BJ (cell line): ENCODE measurements around the gene SIRPG. TPM values are rescaled to one million over a fixed set of nuclear protein-coding genes. Genes with fewer than 3 reads are reported as not detected.

Experiments used
- CTCF ChIA-PET: fragments of 350-600 bp; formaldehyde crosslinking; extraction: SDS; loops from one replicate; lab custom pipeline; 2021; ENCODE audit warnings: antibody characterized with exemption, inconsistent platforms; lab: Yijun Ruan, JAX
- POLR2A ChIA-PET: fragments of 300-600 bp; sonication (Branson Sonifier 250); formaldehyde crosslinking; extraction: SDS; loops from one replicate; lab custom pipeline; 2021; ENCODE audit warnings: antibody characterized with exemption; lab: Charles Lee
- DNase-seq: peaks from one replicate; pipeline ENCODE4 v3.0.0-alpha.2; 2011; ENCODE audit warnings: low read depth
- H3K27me3 ChIP-seq: 2 replicates; pipeline ENCODE4 v1.6.0; 2011; ENCODE audit warnings: low read length; ENCODE audit not compliant: control insufficient read depth, insufficient read depth
- H3K36me3 ChIP-seq: 2 replicates; pipeline ENCODE4 v1.5.1; 2011; ENCODE audit warnings: low read length; ENCODE audit not compliant: control insufficient read depth, insufficient read depth
- H3K4me3 ChIP-seq: 2 replicates; pipeline ENCODE4 v1.5.1; 2011; ENCODE audit warnings: low read depth, mild to moderate bottlenecking, control low read depth, low read length
- polyA plus RNA-seq: library from polyadenylated mRNA; depleted of rRNA; stranded (reverse); fragments of >200 nt; gene quantifications from 2 replicates; pipeline ENCODE4 v1.2.3, GENCODE V29; 2011
- TF ChIP-seq, protein P1 (sequence below): IDR thresholded peaks from 2 replicates; pipeline ENCODE4 v1.5.1; 2011; ENCODE audit warnings: low read depth, mild to moderate bottlenecking, control low read depth, inconsistent platforms, low read length, moderate library complexity; ENCODE audit not compliant: insufficient read depth

The SIRPG gene
- polyA plus RNA-seq, 1 experiment, result not detected

- POLR2A ChIA-PET, result no interaction called here
- DNase-seq, result no peak
- Histone ChIP-seq H3K36me3 (no peaks in the 10 kb centered on the region), H3K27me3 (no peaks in the 10 kb centered on the region; the same call in 1 of the 2 replicates), H3K4me3 (no peak overlapping the region)
- TF ChIP-seq, protein P1, sequence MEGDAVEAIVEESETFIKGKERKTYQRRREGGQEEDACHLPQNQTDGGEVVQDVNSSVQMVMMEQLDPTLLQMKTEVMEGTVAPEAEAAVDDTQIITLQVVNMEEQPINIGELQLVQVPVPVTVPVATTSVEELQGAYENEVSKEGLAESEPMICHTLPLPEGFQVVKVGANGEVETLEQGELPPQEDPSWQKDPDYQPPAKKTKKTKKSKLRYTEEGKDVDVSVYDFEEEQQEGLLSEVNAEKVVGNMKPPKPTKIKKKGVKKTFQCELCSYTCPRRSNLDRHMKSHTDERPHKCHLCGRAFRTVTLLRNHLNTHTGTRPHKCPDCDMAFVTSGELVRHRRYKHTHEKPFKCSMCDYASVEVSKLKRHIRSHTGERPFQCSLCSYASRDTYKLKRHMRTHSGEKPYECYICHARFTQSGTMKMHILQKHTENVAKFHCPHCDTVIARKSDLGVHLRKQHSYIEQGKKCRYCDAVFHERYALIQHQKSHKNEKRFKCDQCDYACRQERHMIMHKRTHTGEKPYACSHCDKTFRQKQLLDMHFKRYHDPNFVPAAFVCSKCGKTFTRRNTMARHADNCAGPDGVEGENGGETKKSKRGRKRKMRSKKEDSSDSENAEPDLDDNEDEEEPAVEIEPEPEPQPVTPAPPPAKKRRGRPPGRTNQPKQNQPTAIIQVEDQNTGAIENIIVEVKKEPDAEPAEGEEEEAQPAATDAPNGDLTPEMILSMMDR, result no peak
- CTCF ChIA-PET, result no interaction called here
These were observed 7.8 kb upstream of the SIRPG start for GRCh38 chr20:1665345-1665744.

DNA sequence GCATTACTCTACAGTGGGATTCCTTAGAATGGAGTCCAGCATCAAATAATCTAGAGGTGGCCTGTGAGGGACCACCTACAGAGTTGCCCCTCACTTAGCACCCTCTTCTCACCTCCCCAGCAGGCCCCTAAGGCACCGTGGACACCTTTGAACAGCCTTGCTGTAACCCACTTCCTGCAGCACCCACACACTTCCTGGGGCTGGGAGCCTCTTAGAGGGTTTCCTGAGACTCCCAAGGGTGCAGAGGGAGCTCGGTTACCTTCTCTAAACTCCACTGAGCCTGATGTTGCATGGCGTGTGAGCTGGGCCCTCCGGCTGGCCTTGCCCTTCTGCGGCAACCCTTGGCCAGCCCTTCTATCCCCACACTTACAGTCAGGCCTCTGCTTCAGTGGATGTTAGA, 7.3 kb upstream of the SIRPG start:
- CTCF ChIA-PET, result no interaction called here
- DNase-seq, result no peak

GRCh38 chr20:1663917-1664316, 6.3 kb upstream of the SIRPG start:
- Histone ChIP-seq H3K27me3 (no peaks in the 10 kb centered on the region; the same call in 1 of the 2 replicates), H3K36me3 (no peaks in the 10 kb centered on the region), H3K4me3 (no peak overlapping the region)
- DNase-seq, result no peak
- ChIA-PET POLR2A (no interaction called here), CTCF (no interaction called here)
- TF ChIP-seq, protein P1, result no peak

More for the DNA sequence above, 7.3 kb upstream of the SIRPG start:
- POLR2A ChIA-PET, result no interaction called here
- TF ChIP-seq, protein P1, result no peak
- Histone ChIP-seq H3K27me3 (no peaks in the 10 kb centered on the region; the same call in 1 of the 2 replicates), H3K4me3 (no peak overlapping the region), H3K36me3 (no peaks in the 10 kb centered on the region)

DNA sequence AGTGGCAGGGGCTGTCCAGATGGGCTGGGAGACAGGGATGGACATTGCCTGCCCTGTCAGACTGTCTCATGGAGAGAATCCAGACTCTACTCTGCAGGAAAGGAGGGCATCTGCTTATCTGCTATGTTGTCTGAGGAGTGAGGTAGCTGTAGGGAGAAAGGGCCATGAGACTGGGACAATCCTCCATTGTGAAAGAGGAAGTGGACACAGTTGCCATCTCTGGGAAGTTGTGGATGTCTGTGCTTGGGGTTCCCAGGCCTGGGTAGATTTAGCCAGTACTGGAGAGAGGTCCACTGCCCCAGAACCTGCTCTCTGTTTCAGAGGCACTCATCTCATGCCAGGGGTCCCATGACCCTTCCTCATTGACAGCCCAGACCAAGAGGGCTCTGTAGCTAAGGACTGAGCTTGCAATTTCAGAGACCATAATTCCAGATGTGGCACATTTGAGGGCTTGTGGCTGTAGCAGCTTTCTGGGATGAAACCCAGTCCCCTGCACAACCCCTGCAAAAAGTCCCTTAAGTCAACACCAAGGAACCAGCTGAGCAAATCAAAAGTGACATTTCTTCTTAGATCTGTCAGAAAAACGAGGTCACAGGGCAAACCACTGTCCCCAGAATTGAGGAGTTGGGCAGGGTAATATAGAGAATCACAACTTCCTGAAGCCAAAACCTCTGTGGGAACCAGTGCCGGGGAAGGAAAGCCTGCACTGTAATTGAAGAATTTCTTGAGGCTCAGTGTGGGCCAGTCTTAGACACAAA, 4.1 kb upstream of the SIRPG start:
- CTCF ChIA-PET, result no interaction called here
- TF ChIP-seq, protein P1, result no peak
- POLR2A ChIA-PET, result no interaction called here

GRCh38 chr20:1660246-1660645, 2.7 kb upstream of the SIRPG start:
- peaks cover 3% of the 10 kb centered on the region; the same call in 1 of the 2 replicates for H3K27me3 ChIP-seq
- ChIA-PET POLR2A (no interaction called here), CTCF (interaction anchor here (0.8 kb wide), 1 partner anchor 105 kb away, joined by 3 read pairs; no protein-coding TSS in a partner anchor)
- no peak overlapping the region for H3K4me3 ChIP-seq
- TF ChIP-seq, protein P1, result no peak
- no peaks in the 10 kb centered on the region for H3K36me3 ChIP-seq
- no peak for DNase-seq

More for the DNA sequence above, 4.1 kb upstream of the SIRPG start:
- H3K36me3 ChIP-seq, result no peaks in the 10 kb centered on the region
- H3K27me3 ChIP-seq, result peaks cover 3% of the 10 kb centered on the region; the same call in 1 of the 2 replicates
- DNase-seq, result no peak
- no peak overlapping the region for H3K4me3 ChIP-seq
